HG03060 (cell line): Measurements from ENCODE around the gene BMPR1B.
"Not testable (repeated sequence)": the region's sequence is repeated elsewhere in the genome, so short reads cannot be mapped to it uniquely, and the experiment has no call there.

Source experiments
- ATAC-seq: cut with Tn5 transposase; IDR thresholded peaks from one replicate; pipeline ENCODE4 v1.9.1; 2021; ENCODE audit warnings: low read depth, moderate number of reproducible peaks; ENCODE audit not compliant: unreplicated experiment

BMPR1B gene

GRCh38 chr4:95108883-95109421, 351.2 kb downstream of the BMPR1B start:
- ATAC-seq: no peak

GRCh38 chr4:95114521-95114920, 356.8 kb downstream of the BMPR1B start:
- no peak for ATAC-seq

GRCh38 chr4:95118497-95118896, 360.7 kb downstream of the BMPR1B start:
- ATAC-seq: no peak

- ATAC-seq: no peak
These were observed 362.7 kb downstream of the BMPR1B start for GRCh38 chr4:95120456-95120855.

GRCh38 chr4:95122001-95122400, 364.2 kb downstream of the BMPR1B start:
- ATAC-seq: no peak

- ATAC-seq: no peak
These were observed 367.2 kb downstream of the BMPR1B start for GRCh38 chr4:95124906-95125504.

- no peak for ATAC-seq
These were observed 371.3 kb downstream of the BMPR1B start for GRCh38 chr4:95129031-95129430.

- ATAC-seq: no peak
These were observed 372.1 kb downstream of the BMPR1B start for GRCh38 chr4:95129821-95130311.

- ATAC-seq: not testable (repeated sequence)
These were observed 376.3 kb downstream of the BMPR1B start for GRCh38 chr4:95134016-95134415.

GRCh38 chr4:95139424-95139823, 381.7 kb downstream of the BMPR1B start:
- ATAC-seq: not testable (repeated sequence)

GRCh38 chr4:95141361-95141760, 383.6 kb downstream of the BMPR1B start:
- no peak for ATAC-seq

- ATAC-seq: no peak
These were observed 385.2 kb downstream of the BMPR1B start for GRCh38 chr4:95142932-95143331.

GRCh38 chr4:95151255-95151654, 393.5 kb downstream of the BMPR1B start:
- no peak for ATAC-seq

- ATAC-seq: no peak
These were observed 395.4 kb downstream of the BMPR1B start for GRCh38 chr4:95153182-95153581.

GRCh38 chr4:95155759-95156451, 398.1 kb downstream of the BMPR1B start:
- ATAC-seq: no peak

GRCh38 chr4:95156452-95156765, 398.7 kb downstream of the BMPR1B start:
- ATAC-seq: no peak

- ATAC-seq: no peak
These were observed 399.8 kb downstream of the BMPR1B start for GRCh38 chr4:95157596-95157995.

GRCh38 chr4:95158045-95158444, 400.3 kb downstream of the BMPR1B start:
- ATAC-seq: no peak

GRCh38 chr4:95158626-95159025, 400.9 kb downstream of the BMPR1B start:
- no peak for ATAC-seq

- ATAC-seq: no peak
These were observed 401.6 kb downstream of the BMPR1B start for GRCh38 chr4:95159384-95159783.

- ATAC-seq: no peak
These were observed 404.2 kb downstream of the BMPR1B start for GRCh38 chr4:95161781-95162469.
